OCI-LY1 (cell line): Measurements from ENCODE around the gene USP15.

Experiments
- EZH2 ChIP-seq: fragments of 200-600 bp; sonication (generic), shearing (Covaris generic); IDR thresholded peaks from 2 replicates; pipeline ENCODE4 v1.8.0; 2017; ENCODE audit warnings: borderline replicate concordance, mixed run types, mild to moderate bottlenecking, antibody characterized with exemption, low read length, moderate library complexity, mixed read lengths
- TF ChIP-seq, protein P1 (sequence below): fragments of 200-600 bp; sonication (generic), shearing (Covaris generic); IDR thresholded peaks from 2 replicates; pipeline ENCODE4 v1.5.1; 2017; ENCODE audit warnings: mild to moderate bottlenecking, antibody characterized with exemption, low read length, moderate library complexity, mixed read lengths

DNA sequence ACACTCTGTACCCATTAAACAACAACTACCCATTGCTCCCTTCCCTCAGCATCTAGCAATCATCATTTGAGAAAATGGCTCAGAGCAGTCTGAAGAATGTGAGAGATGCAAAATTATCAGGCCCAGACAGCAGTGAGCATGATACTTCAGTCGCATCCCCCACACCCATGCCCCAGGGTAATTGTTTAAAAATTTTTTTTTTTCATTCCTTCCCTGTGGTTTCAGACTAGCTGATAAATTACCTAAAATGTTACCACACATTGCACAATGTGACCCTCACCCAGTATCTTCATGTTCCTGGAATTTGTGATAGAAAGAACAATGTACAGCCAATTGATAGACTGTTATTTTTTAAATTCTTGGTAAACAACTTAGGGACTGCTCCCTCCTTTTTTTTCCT is 11.3 kb upstream of the USP15 start:
- TF ChIP-seq EZH2, result no peak
- TF ChIP-seq, protein P1, sequence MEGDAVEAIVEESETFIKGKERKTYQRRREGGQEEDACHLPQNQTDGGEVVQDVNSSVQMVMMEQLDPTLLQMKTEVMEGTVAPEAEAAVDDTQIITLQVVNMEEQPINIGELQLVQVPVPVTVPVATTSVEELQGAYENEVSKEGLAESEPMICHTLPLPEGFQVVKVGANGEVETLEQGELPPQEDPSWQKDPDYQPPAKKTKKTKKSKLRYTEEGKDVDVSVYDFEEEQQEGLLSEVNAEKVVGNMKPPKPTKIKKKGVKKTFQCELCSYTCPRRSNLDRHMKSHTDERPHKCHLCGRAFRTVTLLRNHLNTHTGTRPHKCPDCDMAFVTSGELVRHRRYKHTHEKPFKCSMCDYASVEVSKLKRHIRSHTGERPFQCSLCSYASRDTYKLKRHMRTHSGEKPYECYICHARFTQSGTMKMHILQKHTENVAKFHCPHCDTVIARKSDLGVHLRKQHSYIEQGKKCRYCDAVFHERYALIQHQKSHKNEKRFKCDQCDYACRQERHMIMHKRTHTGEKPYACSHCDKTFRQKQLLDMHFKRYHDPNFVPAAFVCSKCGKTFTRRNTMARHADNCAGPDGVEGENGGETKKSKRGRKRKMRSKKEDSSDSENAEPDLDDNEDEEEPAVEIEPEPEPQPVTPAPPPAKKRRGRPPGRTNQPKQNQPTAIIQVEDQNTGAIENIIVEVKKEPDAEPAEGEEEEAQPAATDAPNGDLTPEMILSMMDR, result no peak
